GM10266 (cell line): Measurements from ENCODE around the gene PPP1R3E.

ENCODE experiments used
- DNase-seq: peaks from one replicate; pipeline ENCODE4 v3.0.0; 2012; ENCODE audit errors: extremely low spot score
- TF ChIP-seq, protein P1 (sequence below): IDR thresholded peaks from 2 replicates; pipeline ENCODE4 v1.5.1; 2012; ENCODE audit warnings: mild to moderate bottlenecking, low read depth; ENCODE audit not compliant: control insufficient read depth, insufficient read depth; ENCODE audit errors: missing control alignments

The PPP1R3E gene

DNA sequence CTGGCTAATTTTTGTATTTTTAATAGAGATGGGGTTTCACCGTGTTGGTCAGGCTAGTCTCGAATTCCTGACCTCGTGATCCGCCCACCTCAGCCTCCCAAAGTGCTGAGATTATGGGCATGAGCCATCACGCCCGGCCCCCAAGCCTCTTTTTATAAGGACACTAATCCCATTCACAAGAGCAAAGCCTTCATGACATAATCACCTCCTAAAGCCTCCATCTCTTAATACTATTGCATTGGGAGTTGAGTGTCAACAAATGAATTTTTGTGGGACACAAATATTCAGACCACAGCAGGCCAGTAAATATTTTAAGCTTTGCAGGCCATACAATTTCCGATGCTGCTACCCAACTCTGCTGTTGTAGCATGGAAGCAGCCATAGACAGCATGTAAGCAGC lies 54.1 kb downstream of the PPP1R3E start:
- no peak for DNase-seq
- TF ChIP-seq, protein P1, sequence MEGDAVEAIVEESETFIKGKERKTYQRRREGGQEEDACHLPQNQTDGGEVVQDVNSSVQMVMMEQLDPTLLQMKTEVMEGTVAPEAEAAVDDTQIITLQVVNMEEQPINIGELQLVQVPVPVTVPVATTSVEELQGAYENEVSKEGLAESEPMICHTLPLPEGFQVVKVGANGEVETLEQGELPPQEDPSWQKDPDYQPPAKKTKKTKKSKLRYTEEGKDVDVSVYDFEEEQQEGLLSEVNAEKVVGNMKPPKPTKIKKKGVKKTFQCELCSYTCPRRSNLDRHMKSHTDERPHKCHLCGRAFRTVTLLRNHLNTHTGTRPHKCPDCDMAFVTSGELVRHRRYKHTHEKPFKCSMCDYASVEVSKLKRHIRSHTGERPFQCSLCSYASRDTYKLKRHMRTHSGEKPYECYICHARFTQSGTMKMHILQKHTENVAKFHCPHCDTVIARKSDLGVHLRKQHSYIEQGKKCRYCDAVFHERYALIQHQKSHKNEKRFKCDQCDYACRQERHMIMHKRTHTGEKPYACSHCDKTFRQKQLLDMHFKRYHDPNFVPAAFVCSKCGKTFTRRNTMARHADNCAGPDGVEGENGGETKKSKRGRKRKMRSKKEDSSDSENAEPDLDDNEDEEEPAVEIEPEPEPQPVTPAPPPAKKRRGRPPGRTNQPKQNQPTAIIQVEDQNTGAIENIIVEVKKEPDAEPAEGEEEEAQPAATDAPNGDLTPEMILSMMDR: no peak
